ENCODE results near the gene ATP6V1A.

DNA sequence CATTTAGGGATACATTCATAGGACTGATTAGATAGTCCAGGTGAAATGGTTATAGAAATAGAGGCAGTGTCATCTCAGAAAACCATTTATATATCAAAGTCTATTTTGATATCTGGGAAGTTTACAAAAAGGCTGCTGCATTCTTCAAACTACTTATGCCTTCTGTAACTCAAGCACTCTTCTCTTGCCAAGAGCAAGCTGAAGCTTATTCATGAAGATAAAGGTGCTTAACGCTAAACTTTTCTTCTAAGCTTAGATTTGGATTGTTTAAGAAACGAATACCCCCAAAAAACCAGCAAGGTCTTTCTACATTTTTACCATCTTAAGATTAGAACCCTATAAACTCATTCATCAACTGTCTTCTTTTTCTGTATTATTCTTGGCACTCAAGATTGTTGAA, 27.1 kb upstream of the ATP6V1A start:
- no peak for TF ChIP-seq EZH2 (IDR thresholded peaks at IDR 0.05; ENCODE audit: borderline replicate concordance, low read depth, low read length, severe bottlenecking)
- TF ChIP-seq, protein P1, sequence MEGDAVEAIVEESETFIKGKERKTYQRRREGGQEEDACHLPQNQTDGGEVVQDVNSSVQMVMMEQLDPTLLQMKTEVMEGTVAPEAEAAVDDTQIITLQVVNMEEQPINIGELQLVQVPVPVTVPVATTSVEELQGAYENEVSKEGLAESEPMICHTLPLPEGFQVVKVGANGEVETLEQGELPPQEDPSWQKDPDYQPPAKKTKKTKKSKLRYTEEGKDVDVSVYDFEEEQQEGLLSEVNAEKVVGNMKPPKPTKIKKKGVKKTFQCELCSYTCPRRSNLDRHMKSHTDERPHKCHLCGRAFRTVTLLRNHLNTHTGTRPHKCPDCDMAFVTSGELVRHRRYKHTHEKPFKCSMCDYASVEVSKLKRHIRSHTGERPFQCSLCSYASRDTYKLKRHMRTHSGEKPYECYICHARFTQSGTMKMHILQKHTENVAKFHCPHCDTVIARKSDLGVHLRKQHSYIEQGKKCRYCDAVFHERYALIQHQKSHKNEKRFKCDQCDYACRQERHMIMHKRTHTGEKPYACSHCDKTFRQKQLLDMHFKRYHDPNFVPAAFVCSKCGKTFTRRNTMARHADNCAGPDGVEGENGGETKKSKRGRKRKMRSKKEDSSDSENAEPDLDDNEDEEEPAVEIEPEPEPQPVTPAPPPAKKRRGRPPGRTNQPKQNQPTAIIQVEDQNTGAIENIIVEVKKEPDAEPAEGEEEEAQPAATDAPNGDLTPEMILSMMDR (IDR thresholded peaks at IDR 0.05; ENCODE audit: borderline replicate concordance, extremely low read depth, low read length, poor library complexity, severe bottlenecking), result no peak

Measured in DND-41 (cell line).